GM12878 (cell line): Measurements from ENCODE around the gene STARD13. TPM values are rescaled to one million over a fixed set of nuclear protein-coding genes. Genes with fewer than 3 reads are reported as not detected.

Source experiments
- ATAC-seq: fragments of 200-7000 bp; cut with Tn5 transposase; 3 replicates; pipeline ENCODE4 v1.9.1; 2020; ENCODE audit warnings: mild to moderate bottlenecking, moderate library complexity
- BruUV-seq: library from RNA; stranded (reverse); fragments of 400-500 nt; replicated peaks from 2 replicates; lab custom pipeline; 2021; lab: Mats Ljungman, UMichigan
- CTCF ChIA-PET: fragments of 300-600 bp; sonication (Branson Sonifier 250); formaldehyde crosslinking; extraction: SDS; loops from one replicate; lab custom pipeline; 2021; ENCODE audit warnings: inconsistent platforms; lab: Yijun Ruan, JAX
- POLR2A ChIA-PET: fragments of 350-600 bp; formaldehyde crosslinking; extraction: SDS; loops from one replicate; lab custom pipeline; 2021; ENCODE audit warnings: inconsistent platforms; lab: Charles Lee
- RAD21 ChIA-PET: fragments of 300-600 bp; sonication (Branson Sonifier 250); formaldehyde crosslinking; loops from one replicate; lab custom pipeline; 2023; ENCODE audit warnings: antibody characterized with exemption; ENCODE audit not compliant: unreplicated experiment; lab: Charles Lee
- SMC1A ChIA-PET: fragments of 300-600 bp; sonication (Branson Sonifier 250); formaldehyde crosslinking; loops from one replicate; lab custom pipeline; 2023; ENCODE audit not compliant: unreplicated experiment, uncharacterized antibody; lab: Charles Lee
- DNase-seq: peaks from one replicate; pipeline ENCODE4 v3.0.0-alpha.2; 2011; ENCODE audit warnings: low read depth, low spot score
- FAIRE-seq: peaks from 3 replicates; lab custom pipeline; 2011; peaks lifted over from hg19 to GRCh38; lab: Jason Lieb, UNC
- H2AFZ ChIP-seq: 2 replicates; pipeline ENCODE4 v1.6.0; 2011; ENCODE audit warnings: low read depth, low read length, control low read depth; ENCODE audit not compliant: control insufficient read depth
- H3K27ac ChIP-seq: 2 replicates; pipeline ENCODE4 v1.5.1; 2011; ENCODE audit warnings: control low read depth; ENCODE audit not compliant: control insufficient read depth, insufficient read depth
- H3K27me3 ChIP-seq, 2 experiments: replicated peaks in 1 of 2; 2 replicates each; pipeline versions ENCODE4 v1.6.0 to v1.6.1; 2011; ENCODE audit warnings: low read length in 1 of 2; ENCODE audit not compliant: control insufficient read depth in 2 of 2, insufficient read depth in 2 of 2
- H3K36me3 ChIP-seq, 2 experiments: 2 replicates each; pipeline ENCODE4 v1.5.1; 2011; ENCODE audit warnings: low read length in 1 of 2; ENCODE audit not compliant: control insufficient read depth in 2 of 2, insufficient read depth in 2 of 2
- H3K4me1 ChIP-seq: 2 replicates; pipeline ENCODE4 v1.6.1; 2011; ENCODE audit warnings: mild to moderate bottlenecking, low read length, moderate library complexity, mixed read lengths; ENCODE audit not compliant: control insufficient read depth, insufficient read depth
- H3K4me2 ChIP-seq: 2 replicates; pipeline ENCODE4 v1.6.0; 2011; ENCODE audit warnings: control low read depth; ENCODE audit not compliant: control insufficient read depth, insufficient read depth
- H3K4me3 ChIP-seq: fragments of 200-600 bp; sonication (generic); 2 replicates; pipeline ENCODE4 v1.5.1; 2016
- H3K79me2 ChIP-seq: 2 replicates; pipeline ENCODE4 v1.6.0; 2011; ENCODE audit warnings: low read length; ENCODE audit not compliant: control insufficient read depth, insufficient read depth
- H3K9ac ChIP-seq: 2 replicates; pipeline ENCODE4 v1.8.0; 2011; ENCODE audit warnings: low read length, control low read depth, mixed read lengths; ENCODE audit not compliant: control insufficient read depth, insufficient read depth
- H3K9me3 ChIP-seq: replicated peaks from 3 replicates; pipeline ENCODE4 v1.5.1; 2011; ENCODE audit warnings: mild to moderate bottlenecking, low read length; ENCODE audit not compliant: control insufficient read depth, insufficient read depth
- H4K20me1 ChIP-seq: 2 replicates; pipeline ENCODE4 v1.6.0; 2011; ENCODE audit not compliant: control insufficient read depth, insufficient read depth
- CEBPB ChIP-seq, 2 experiments: fragments of 150-350 bp in 1 of 2; IDR thresholded peaks; 2 replicates each; pipeline ENCODE4 v1.6.1; 2012 to 2014; ENCODE audit warnings: low read depth in 2 of 2, low read length in 2 of 2, borderline replicate concordance in 1 of 2, inconsistent platforms in 1 of 2
- ESRRA ChIP-seq: IDR thresholded peaks from 2 replicates; pipeline ENCODE4 v1.6.1; 2012; ENCODE audit warnings: mild to moderate bottlenecking, low read length, improper control_type of control experiment
- IRF4 ChIP-seq: IDR thresholded peaks from 2 replicates; pipeline ENCODE4 v1.6.1; 2011; ENCODE audit warnings: low read depth, low read length
- POLR2AphosphoS5 ChIP-seq: IDR thresholded peaks from 2 replicates; pipeline ENCODE4 v1.6.1; 2011; ENCODE audit warnings: mild to moderate bottlenecking, low read length, inconsistent platforms
- WGBS: methylation state at CpG from one replicate; pipeline ENCODE4 v1.1.6; 2016; ENCODE audit warnings: low lambda C conversion rate; ENCODE audit not compliant: insufficient replicate concordance, insufficient coverage; ENCODE audit errors: missing lambda C conversion rate; 5-methylcytosine and 5-hydroxymethylcytosine counted together
- in situ Hi-C: fragments of 300-500 bp; cut with MboI; formaldehyde crosslinking; loops from 9 replicates; pipeline ENCODE4 v1.14.3; 2018; ENCODE audit warnings: mixed read lengths
- intact Hi-C: fragments of 100-400 bp; cut with micrococcal nuclease; formaldehyde crosslinking; loops from one replicate; pipeline ENCODE4 v1.14.2; 2022; ENCODE audit not compliant: unreplicated experiment
- polyA plus RNA-seq, 11 experiments: library from polyadenylated mRNA; depleted of rRNA in 4 of 11; unstranded in 6 of 11; stranded (reverse) in 5 of 11; fragments of >200 nt; fragmentation: Nextera tagmentation in 4 of 11; fragmentation: Illumina TruSeq in 1 of 11; extraction: Ambion mirVana in 4 of 11; extraction: Trizol in 1 of 11; gene quantifications; 1 replicate in 1 of 11; 2 replicates in 10 of 11; pipeline versions ENCODE4 v1.2.1 to v1.2.3, GENCODE V29; 2011 to 2016; ENCODE audit warnings: inconsistent platforms in 2 of 11, missing spikeins in 2 of 11, low read depth in 1 of 11
- total RNA-seq, 4 experiments: library from RNA; depleted of rRNA in 3 of 4; stranded (reverse); fragments of >200 nt in 3 of 4; fragmentation: Illumina TruSeq in 1 of 4; extraction: Trizol in 1 of 4; gene quantifications; 2 replicates each; pipeline versions ENCODE4 v1.2.1 to v1.2.3, GENCODE V29; 2013 to 2021
- TF ChIP-seq, protein P1 (sequence below): IDR thresholded peaks from 2 replicates; pipeline ENCODE4 v1.6.1; 2011; ENCODE audit warnings: borderline replicate concordance, low read depth, mild to moderate bottlenecking, moderate library complexity, low read length; ENCODE audit not compliant: insufficient read depth, poor library complexity, severe bottlenecking
- TF ChIP-seq, protein P2 (sequence below): fragments of 450-650 bp; IDR thresholded peaks from 2 replicates; pipeline ENCODE4 v1.6.1; 2017; ENCODE audit warnings: borderline replicate concordance
- TF ChIP-seq, protein P3 (sequence below): IDR thresholded peaks from 2 replicates; pipeline ENCODE4 v1.6.1; 2012; ENCODE audit warnings: mild to moderate bottlenecking, low read depth, low read length

The STARD13 gene
- total and polyA plus RNA-seq, 10 of the 15 experiments (the other 5 are each of a cell fraction or from before 2014, with no cell fraction given): 4.0 to 41.6 (median 10.1) TPM

DNA sequence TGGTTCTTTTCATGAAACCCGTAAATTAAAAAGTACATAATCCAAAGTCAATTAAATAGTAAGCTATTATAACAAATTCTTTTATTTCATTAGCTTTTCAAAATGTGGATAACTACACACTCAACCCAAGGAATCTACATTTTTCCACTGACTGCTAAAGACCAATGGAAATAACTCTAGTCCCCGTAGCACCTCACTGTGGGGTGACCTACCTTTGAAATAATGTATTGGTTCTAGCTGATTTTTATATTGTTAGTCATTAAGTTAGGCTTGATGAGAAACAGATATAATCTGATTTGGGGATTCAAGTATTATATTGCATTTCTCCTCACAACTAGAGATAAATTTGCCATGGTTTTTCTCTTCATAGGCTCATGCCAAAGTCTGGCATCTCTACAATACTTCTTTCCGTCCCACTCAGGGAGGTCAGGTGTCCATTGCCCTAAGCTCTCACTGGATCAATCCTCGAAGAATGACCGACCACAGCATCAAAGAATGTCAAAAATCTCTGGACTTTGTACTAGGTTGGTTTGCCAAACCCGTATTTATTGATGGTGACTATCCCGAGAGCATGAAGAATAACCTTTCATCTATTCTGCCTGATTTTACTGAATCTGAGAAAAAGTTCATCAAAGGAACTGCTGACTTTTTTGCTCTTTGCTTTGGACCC is 232.0 kb downstream of the STARD13 start:
- H3K4me3 ChIP-seq: no peak overlapping the region
- ChIA-PET POLR2A (interaction anchor here (0.6 to 1.0 kb wide), 2 partner anchors 9 to 161 kb away, joined by 3 to 4 read pairs; no protein-coding TSS in a partner anchor), RAD21 (no interaction called here), SMC1A (interaction anchor here (1.0 to 1.7 kb wide), 2 partner anchors 10 to 93 kb away, joined by 3 to 4 read pairs; no protein-coding TSS in a partner anchor), CTCF (interaction anchor here (0.8 to 1.5 kb wide), 2 partner anchors 11 to 36 kb away, joined by 3 to 6 read pairs; no protein-coding TSS in a partner anchor)
- no peak overlapping the region for H2AFZ ChIP-seq
- no peaks in the 10 kb centered on the region for H3K27me3 ChIP-seq
- H3K4me1 ChIP-seq: peaks cover 11% of the 10 kb centered on the region
- no peak overlapping the region for H3K4me2 ChIP-seq
- no peaks in the 10 kb centered on the region for H3K79me2 ChIP-seq
- no TSS peak for BruUV-seq
- in situ Hi-C loops: no loop called here
- intact Hi-C loops: loop anchor here (5.0 kb wide), 1 partner anchor 144 kb away; no protein-coding TSS in a partner anchor
- no peak for DNase-seq
- ATAC-seq: no peak
- H4K20me1 ChIP-seq: no peaks in the 10 kb centered on the region
- no peaks in the 10 kb centered on the region for H3K36me3 ChIP-seq
- H3K9ac ChIP-seq: no peak overlapping the region
- H3K27ac ChIP-seq: no peak overlapping the region
- FAIRE-seq: no peak
- TF ChIP-seq, protein P1, sequence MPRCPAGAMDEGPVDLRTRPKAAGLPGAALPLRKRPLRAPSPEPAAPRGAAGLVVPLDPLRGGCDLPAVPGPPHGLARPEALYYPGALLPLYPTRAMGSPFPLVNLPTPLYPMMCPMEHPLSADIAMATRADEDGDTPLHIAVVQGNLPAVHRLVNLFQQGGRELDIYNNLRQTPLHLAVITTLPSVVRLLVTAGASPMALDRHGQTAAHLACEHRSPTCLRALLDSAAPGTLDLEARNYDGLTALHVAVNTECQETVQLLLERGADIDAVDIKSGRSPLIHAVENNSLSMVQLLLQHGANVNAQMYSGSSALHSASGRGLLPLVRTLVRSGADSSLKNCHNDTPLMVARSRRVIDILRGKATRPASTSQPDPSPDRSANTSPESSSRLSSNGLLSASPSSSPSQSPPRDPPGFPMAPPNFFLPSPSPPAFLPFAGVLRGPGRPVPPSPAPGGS: no peak
- TF ChIP-seq, protein P2, sequence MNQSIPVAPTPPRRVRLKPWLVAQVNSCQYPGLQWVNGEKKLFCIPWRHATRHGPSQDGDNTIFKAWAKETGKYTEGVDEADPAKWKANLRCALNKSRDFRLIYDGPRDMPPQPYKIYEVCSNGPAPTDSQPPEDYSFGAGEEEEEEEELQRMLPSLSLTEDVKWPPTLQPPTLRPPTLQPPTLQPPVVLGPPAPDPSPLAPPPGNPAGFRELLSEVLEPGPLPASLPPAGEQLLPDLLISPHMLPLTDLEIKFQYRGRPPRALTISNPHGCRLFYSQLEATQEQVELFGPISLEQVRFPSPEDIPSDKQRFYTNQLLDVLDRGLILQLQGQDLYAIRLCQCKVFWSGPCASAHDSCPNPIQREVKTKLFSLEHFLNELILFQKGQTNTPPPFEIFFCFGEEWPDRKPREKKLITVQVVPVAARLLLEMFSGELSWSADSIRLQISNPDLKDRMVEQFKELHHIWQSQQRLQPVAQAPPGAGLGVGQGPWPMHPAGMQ: no peak
- TF ChIP-seq IRF4 (no peak), POLR2AphosphoS5 (no peak), CEBPB (IDR thresholded peaks at IDR 0.05; ENCODE audit: borderline replicate concordance in 1 of 2, low read depth in 2 of 2, low read length in 2 of 2) (no peak), ESRRA (no peak)
- TF ChIP-seq, protein P3, sequence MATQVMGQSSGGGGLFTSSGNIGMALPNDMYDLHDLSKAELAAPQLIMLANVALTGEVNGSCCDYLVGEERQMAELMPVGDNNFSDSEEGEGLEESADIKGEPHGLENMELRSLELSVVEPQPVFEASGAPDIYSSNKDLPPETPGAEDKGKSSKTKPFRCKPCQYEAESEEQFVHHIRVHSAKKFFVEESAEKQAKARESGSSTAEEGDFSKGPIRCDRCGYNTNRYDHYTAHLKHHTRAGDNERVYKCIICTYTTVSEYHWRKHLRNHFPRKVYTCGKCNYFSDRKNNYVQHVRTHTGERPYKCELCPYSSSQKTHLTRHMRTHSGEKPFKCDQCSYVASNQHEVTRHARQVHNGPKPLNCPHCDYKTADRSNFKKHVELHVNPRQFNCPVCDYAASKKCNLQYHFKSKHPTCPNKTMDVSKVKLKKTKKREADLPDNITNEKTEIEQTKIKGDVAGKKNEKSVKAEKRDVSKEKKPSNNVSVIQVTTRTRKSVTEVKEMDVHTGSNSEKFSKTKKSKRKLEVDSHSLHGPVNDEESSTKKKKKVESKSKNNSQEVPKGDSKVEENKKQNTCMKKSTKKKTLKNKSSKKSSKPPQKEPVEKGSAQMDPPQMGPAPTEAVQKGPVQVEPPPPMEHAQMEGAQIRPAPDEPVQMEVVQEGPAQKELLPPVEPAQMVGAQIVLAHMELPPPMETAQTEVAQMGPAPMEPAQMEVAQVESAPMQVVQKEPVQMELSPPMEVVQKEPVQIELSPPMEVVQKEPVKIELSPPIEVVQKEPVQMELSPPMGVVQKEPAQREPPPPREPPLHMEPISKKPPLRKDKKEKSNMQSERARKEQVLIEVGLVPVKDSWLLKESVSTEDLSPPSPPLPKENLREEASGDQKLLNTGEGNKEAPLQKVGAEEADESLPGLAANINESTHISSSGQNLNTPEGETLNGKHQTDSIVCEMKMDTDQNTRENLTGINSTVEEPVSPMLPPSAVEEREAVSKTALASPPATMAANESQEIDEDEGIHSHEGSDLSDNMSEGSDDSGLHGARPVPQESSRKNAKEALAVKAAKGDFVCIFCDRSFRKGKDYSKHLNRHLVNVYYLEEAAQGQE: no peak
- WGBS: 91% methylated on average over 7 of the region's 7 CpGs
- no peaks in the 10 kb centered on the region for H3K9me3 ChIP-seq
